Endothelial cell (in vitro differentiated cells): ENCODE data around the gene CTNNA3. TPM values are rescaled to one million over a fixed set of nuclear protein-coding genes. Genes with fewer than 3 reads are reported as not detected.

Experiments used
- DNase-seq: peaks from one replicate; pipeline ENCODE4 v3.0.0; 2021; ENCODE audit warnings: low spot score
- H3K27ac Mint-ChIP-seq: one replicate; pipeline ENCODE4 v1.8.0; 2021; ENCODE audit warnings: mixed read lengths, inconsistent platforms; ENCODE audit not compliant: unreplicated experiment
- H3K27me3 Mint-ChIP-seq: one replicate; pipeline ENCODE4 v1.8.0; 2021; ENCODE audit warnings: mild to moderate bottlenecking, moderate library complexity, mixed read lengths, inconsistent platforms; ENCODE audit not compliant: unreplicated experiment
- H3K36me3 Mint-ChIP-seq: one replicate; pipeline ENCODE4 v1.8.0; 2021; ENCODE audit warnings: mild to moderate bottlenecking, low read depth, mixed read lengths, inconsistent platforms; ENCODE audit not compliant: unreplicated experiment
- H3K4me1 Mint-ChIP-seq: one replicate; pipeline ENCODE4 v1.8.0; 2021; ENCODE audit warnings: mild to moderate bottlenecking, mixed read lengths, inconsistent platforms; ENCODE audit not compliant: unreplicated experiment
- H3K4me3 Mint-ChIP-seq: one replicate; pipeline ENCODE4 v1.8.0; 2021; ENCODE audit warnings: mild to moderate bottlenecking, mixed read lengths, inconsistent platforms; ENCODE audit not compliant: unreplicated experiment
- H3K9me3 Mint-ChIP-seq: one replicate; pipeline ENCODE4 v1.8.0; 2021; ENCODE audit warnings: mixed read lengths, inconsistent platforms; ENCODE audit not compliant: unreplicated experiment
- CTCF ChIP-seq: fragments of 200-600 bp; sonication (generic); IDR thresholded peaks from one replicate; pipeline ENCODE4 v1.5.0; 2021; ENCODE audit warnings: antibody characterized with exemption; ENCODE audit not compliant: unreplicated experiment
- total RNA-seq: library from RNA; stranded (reverse); fragmentation: NEBNext Ultra II Directional; extraction: Animal tissue kit (Norgen Biotek cat#: 25700); gene quantifications from one replicate; pipeline ENCODE4 v1.2.1, GENCODE V29; 2021; ENCODE audit not compliant: unreplicated experiment

Gene CTNNA3
- total RNA-seq, 1 donor from 2014 or later = 2.3 TPM

GRCh38 chr10:66656499-66656898 lies 1039.5 kb downstream of the CTNNA3 start:
- Mint-ChIP-seq H3K4me1 (no peaks in the 10 kb centered on the region), H3K36me3 (no peaks in the 10 kb centered on the region), H3K4me3 (no peak overlapping the region), H3K27me3 (no peaks in the 10 kb centered on the region), H3K9me3 (no peaks in the 10 kb centered on the region), H3K27ac (no peak overlapping the region)
- TF ChIP-seq CTCF = no peak
- no peak for DNase-seq

GRCh38 chr10:66654861-66655260 lies 1041.1 kb downstream of the CTNNA3 start:
- Mint-ChIP-seq H3K9me3 (no peaks in the 10 kb centered on the region), H3K27me3 (peaks cover 2% of the 10 kb centered on the region), H3K4me1 (no peaks in the 10 kb centered on the region), H3K36me3 (no peaks in the 10 kb centered on the region), H3K4me3 (no peak overlapping the region), H3K27ac (no peak overlapping the region)
- no peak for TF ChIP-seq CTCF
- DNase-seq = no peak

- Mint-ChIP-seq H3K4me1 (no peaks in the 10 kb centered on the region), H3K27ac (no peak overlapping the region), H3K4me3 (no peak overlapping the region), H3K36me3 (no peaks in the 10 kb centered on the region), H3K9me3 (peaks cover 5% of the 10 kb centered on the region), H3K27me3 (peaks cover 2% of the 10 kb centered on the region)
- TF ChIP-seq CTCF = no peak
- no peak for DNase-seq
Measured at GRCh38 chr10:66651308-66652082, 1044.5 kb downstream of the CTNNA3 start.

- Mint-ChIP-seq H3K9me3 (peaks cover 5% of the 10 kb centered on the region), H3K36me3 (no peaks in the 10 kb centered on the region)
Measured at GRCh38 chr10:66649626-66650025, 1046.4 kb downstream of the CTNNA3 start.

More at GRCh38 chr10:66649626-66650025, 1046.4 kb downstream of the CTNNA3 start:
- no peak for TF ChIP-seq CTCF
- Mint-ChIP-seq H3K4me3 (no peak overlapping the region), H3K27ac (no peak overlapping the region), H3K27me3 (peaks cover 2% of the 10 kb centered on the region), H3K4me1 (no peaks in the 10 kb centered on the region)
- no peak for DNase-seq
